Glutamatergic neuron (in vitro differentiated cells): ENCODE data around the gene DDX49. TPM values are rescaled to one million over a fixed set of nuclear protein-coding genes. Genes with fewer than 3 reads are reported as not detected.

Experiments
- DNase-seq: peaks from one replicate; pipeline ENCODE4 v3.0.0; 2022
- H3K27ac Mint-ChIP-seq: one replicate; pipeline ENCODE4 v1.8.0; 2020; ENCODE audit warnings: mild to moderate bottlenecking, mixed read lengths, inconsistent platforms; ENCODE audit not compliant: unreplicated experiment
- H3K27me3 Mint-ChIP-seq: one replicate; pipeline ENCODE4 v1.8.0; 2020; ENCODE audit warnings: mild to moderate bottlenecking, moderate library complexity, mixed read lengths, inconsistent platforms; ENCODE audit not compliant: unreplicated experiment
- H3K36me3 Mint-ChIP-seq: one replicate; pipeline ENCODE4 v1.8.0; 2020; ENCODE audit warnings: mild to moderate bottlenecking, mixed read lengths, inconsistent platforms; ENCODE audit not compliant: unreplicated experiment
- H3K4me1 Mint-ChIP-seq: one replicate; pipeline ENCODE4 v1.8.0; 2020; ENCODE audit warnings: mild to moderate bottlenecking, low read depth, mixed read lengths, inconsistent platforms; ENCODE audit not compliant: unreplicated experiment
- H3K4me3 Mint-ChIP-seq: one replicate; pipeline ENCODE4 v1.8.0; 2020; ENCODE audit warnings: mild to moderate bottlenecking, mixed read lengths, inconsistent platforms; ENCODE audit not compliant: unreplicated experiment
- H3K9me3 Mint-ChIP-seq: one replicate; pipeline ENCODE4 v1.8.0; 2020; ENCODE audit warnings: mild to moderate bottlenecking, moderate library complexity, mixed read lengths, inconsistent platforms; ENCODE audit not compliant: unreplicated experiment
- long read RNA-seq: library from polyadenylated mRNA; unstranded; transcript quantifications from one replicate; pipeline ENCODE4 v2.0.0, GENCODE V29; 2020; ENCODE audit not compliant: unreplicated experiment
- total RNA-seq: library from RNA; stranded (reverse); fragmentation: NEBNext Ultra II Directional; extraction: Animal tissue kit (Norgen Biotek cat#: 25700); gene quantifications from one replicate; pipeline ENCODE4 v1.2.1, GENCODE V29; 2021; ENCODE audit not compliant: unreplicated experiment
- TF ChIP-seq, protein P1 (sequence below): fragments of 200-600 bp; sonication (generic); IDR thresholded peaks from one replicate; pipeline ENCODE4 v1.5.0; 2021; ENCODE audit not compliant: partially characterized antibody, unreplicated experiment

Gene DDX49
- 51.4 TPM for total RNA-seq
- long read RNA-seq, transcript DDX49-201 (13 exons, 1,830 nt): major isoform, 43 of 57 reads
- long read RNA-seq, partial matches to known transcripts: 4 of 57 reads
- long read RNA-seq, other reads (novel, unspliced or antisense): 7 of 57 reads

- peak; percentile 92 for DNase-seq
- no peaks in the 10 kb centered on the region for H3K36me3 Mint-ChIP-seq
- peaks cover 12% of the 10 kb centered on the region for H3K27me3 Mint-ChIP-seq
- peaks cover 23% of the 10 kb centered on the region for H3K9me3 Mint-ChIP-seq
- peak within 1 kb of the TSS; percentile 93 for H3K4me3 Mint-ChIP-seq
- peak within 1 kb of the TSS; percentile 87 for H3K27ac Mint-ChIP-seq
- TF ChIP-seq, protein P1, sequence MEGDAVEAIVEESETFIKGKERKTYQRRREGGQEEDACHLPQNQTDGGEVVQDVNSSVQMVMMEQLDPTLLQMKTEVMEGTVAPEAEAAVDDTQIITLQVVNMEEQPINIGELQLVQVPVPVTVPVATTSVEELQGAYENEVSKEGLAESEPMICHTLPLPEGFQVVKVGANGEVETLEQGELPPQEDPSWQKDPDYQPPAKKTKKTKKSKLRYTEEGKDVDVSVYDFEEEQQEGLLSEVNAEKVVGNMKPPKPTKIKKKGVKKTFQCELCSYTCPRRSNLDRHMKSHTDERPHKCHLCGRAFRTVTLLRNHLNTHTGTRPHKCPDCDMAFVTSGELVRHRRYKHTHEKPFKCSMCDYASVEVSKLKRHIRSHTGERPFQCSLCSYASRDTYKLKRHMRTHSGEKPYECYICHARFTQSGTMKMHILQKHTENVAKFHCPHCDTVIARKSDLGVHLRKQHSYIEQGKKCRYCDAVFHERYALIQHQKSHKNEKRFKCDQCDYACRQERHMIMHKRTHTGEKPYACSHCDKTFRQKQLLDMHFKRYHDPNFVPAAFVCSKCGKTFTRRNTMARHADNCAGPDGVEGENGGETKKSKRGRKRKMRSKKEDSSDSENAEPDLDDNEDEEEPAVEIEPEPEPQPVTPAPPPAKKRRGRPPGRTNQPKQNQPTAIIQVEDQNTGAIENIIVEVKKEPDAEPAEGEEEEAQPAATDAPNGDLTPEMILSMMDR: no peak
- peaks cover 8% of the 10 kb centered on the region for H3K4me1 Mint-ChIP-seq
Observed at GRCh38 chr19:18919086-18919899, at the start of gene DDX49, which contains the start of gene COPE. Gene DDX49 (plus strand): TSS chr19:18919715. CDS start chr19:18919742, 27 bp downstream. Gene COPE (minus strand): TSS chr19:18919387. CDS start chr19:18919348, 39 bp downstream.

GRCh38 chr19:18869781-18870530, 49.6 kb upstream of the DDX49 start:
- Mint-ChIP-seq H3K27ac (no peak overlapping the region), H3K27me3 (peaks cover 15% of the 10 kb centered on the region), H3K9me3 (peaks cover 10% of the 10 kb centered on the region), H3K4me3 (no peak overlapping the region), H3K4me1 (peaks cover 5% of the 10 kb centered on the region), H3K36me3 (peaks cover 6% of the 10 kb centered on the region)
- TF ChIP-seq, protein P1: no peak
- no peak for DNase-seq

GRCh38 chr19:18870531-18871172, 48.9 kb upstream of the DDX49 start:
- TF ChIP-seq, protein P1: no peak
- H3K9me3 Mint-ChIP-seq: peaks cover 10% of the 10 kb centered on the region
- peaks cover 15% of the 10 kb centered on the region for H3K27me3 Mint-ChIP-seq
- H3K36me3 Mint-ChIP-seq: peaks cover 10% of the 10 kb centered on the region
- peaks cover 5% of the 10 kb centered on the region for H3K4me1 Mint-ChIP-seq
- no peak overlapping the region for H3K27ac Mint-ChIP-seq
- no peak for DNase-seq
- no peak overlapping the region for H3K4me3 Mint-ChIP-seq

- peaks cover 12% of the 10 kb centered on the region for H3K9me3 Mint-ChIP-seq
- peaks cover 11% of the 10 kb centered on the region for H3K36me3 Mint-ChIP-seq
- H3K27me3 Mint-ChIP-seq: peaks cover 15% of the 10 kb centered on the region
- no peak overlapping the region for H3K4me3 Mint-ChIP-seq
- TF ChIP-seq, protein P1: no peak
- H3K4me1 Mint-ChIP-seq: peaks cover 4% of the 10 kb centered on the region
- DNase-seq: no peak
- peak overlapping the region; percentile 9 for H3K27ac Mint-ChIP-seq
Observed at GRCh38 chr19:18871543-18871942, 48.0 kb upstream of the DDX49 start.
